Endodermal cell (in vitro differentiated cells): ENCODE results near the gene AK9. TPM values are rescaled to one million over a fixed set of nuclear protein-coding genes. Genes with fewer than 3 reads are reported as not detected.

Source experiments
- DNase-seq: peaks from one replicate; pipeline ENCODE4 v3.0.0-alpha.2; 2017
- H3K27ac ChIP-seq: 2 replicates; pipeline ENCODE4 v1.5.1; 2013; ENCODE audit warnings: mild to moderate bottlenecking, low read depth, low read length, moderate library complexity
- H3K27me3 ChIP-seq: 2 replicates; pipeline ENCODE4 v1.6.1; 2013; ENCODE audit warnings: mild to moderate bottlenecking, low read length, moderate library complexity; ENCODE audit not compliant: insufficient read depth, control insufficient read depth, poor library complexity, severe bottlenecking
- H3K36me3 ChIP-seq: 2 replicates; pipeline ENCODE4 v1.7.0; 2013; ENCODE audit warnings: mild to moderate bottlenecking, low read length, moderate library complexity; ENCODE audit not compliant: control insufficient read depth, insufficient read depth
- H3K4me1 ChIP-seq: one replicate; pipeline ENCODE4 v1.7.0; 2013; ENCODE audit warnings: low read length; ENCODE audit not compliant: control insufficient read depth, insufficient read depth
- H3K4me3 ChIP-seq: 2 replicates; pipeline ENCODE4 v1.5.1; 2013; ENCODE audit warnings: mild to moderate bottlenecking, low read length, moderate library complexity
- H3K9ac ChIP-seq: 2 replicates; pipeline ENCODE4 v1.6.1; 2013; ENCODE audit warnings: mild to moderate bottlenecking, low read length, moderate library complexity; ENCODE audit not compliant: poor library complexity, severe bottlenecking; ENCODE audit errors: extremely low read depth
- H3K9me3 ChIP-seq: 2 replicates; pipeline ENCODE4 v1.6.1; 2013; ENCODE audit warnings: mild to moderate bottlenecking, low read length, moderate library complexity; ENCODE audit not compliant: control insufficient read depth
- H3K27ac Mint-ChIP-seq: 2 replicates; pipeline ENCODE4 v1.8.0; 2020; ENCODE audit warnings: mixed read lengths
- H3K27me3 Mint-ChIP-seq: 2 replicates; pipeline ENCODE4 v1.8.0; 2021; ENCODE audit warnings: mild to moderate bottlenecking, mixed read lengths; ENCODE audit not compliant: insufficient read depth
- H3K36me3 Mint-ChIP-seq: 2 replicates; pipeline ENCODE4 v1.8.0; 2020; ENCODE audit warnings: low read depth, mixed read lengths
- H3K4me1 Mint-ChIP-seq: 2 replicates; pipeline ENCODE4 v1.8.0; 2020; ENCODE audit warnings: mixed read lengths
- H3K4me3 Mint-ChIP-seq: 2 replicates; pipeline ENCODE4 v1.8.0; 2020; ENCODE audit warnings: mild to moderate bottlenecking, moderate library complexity, mixed read lengths
- H3K9me3 Mint-ChIP-seq: 2 replicates; pipeline ENCODE4 v1.8.0; 2020; ENCODE audit warnings: mild to moderate bottlenecking, mixed read lengths
- CTCF ChIP-seq: fragments of 200-600 bp; sonication (generic); conservative IDR thresholded peaks from 2 replicates; pipeline ENCODE4 v1.5.0; 2021; ENCODE audit warnings: antibody characterized with exemption, mild to moderate bottlenecking
- WGBS, 2 experiments: methylation state at CpG; one replicate each; pipeline versions ENCODE4 v1.1.5 to v1.1.7; 2013; ENCODE audit warnings: missing lambda C conversion rate in 2 of 2, mixed read lengths in 1 of 2; ENCODE audit not compliant: insufficient coverage in 1 of 2, insufficient read length in 1 of 2; 5-methylcytosine and 5-hydroxymethylcytosine counted together
- total RNA-seq, 2 donors: library from RNA; stranded (reverse); fragmentation: NEBNext Ultra II Directional in 1 of 2; extraction: Animal tissue kit (Norgen Biotek cat#: 25700) in 1 of 2; gene quantifications; 2 replicates in 1 of 2; 3 replicates in 1 of 2; pipeline ENCODE4 v1.2.1, GENCODE V29; 2021

Gene AK9
- total RNA-seq, 2 donors from 2014 or later = 1.8 to 2.7 TPM

DNA sequence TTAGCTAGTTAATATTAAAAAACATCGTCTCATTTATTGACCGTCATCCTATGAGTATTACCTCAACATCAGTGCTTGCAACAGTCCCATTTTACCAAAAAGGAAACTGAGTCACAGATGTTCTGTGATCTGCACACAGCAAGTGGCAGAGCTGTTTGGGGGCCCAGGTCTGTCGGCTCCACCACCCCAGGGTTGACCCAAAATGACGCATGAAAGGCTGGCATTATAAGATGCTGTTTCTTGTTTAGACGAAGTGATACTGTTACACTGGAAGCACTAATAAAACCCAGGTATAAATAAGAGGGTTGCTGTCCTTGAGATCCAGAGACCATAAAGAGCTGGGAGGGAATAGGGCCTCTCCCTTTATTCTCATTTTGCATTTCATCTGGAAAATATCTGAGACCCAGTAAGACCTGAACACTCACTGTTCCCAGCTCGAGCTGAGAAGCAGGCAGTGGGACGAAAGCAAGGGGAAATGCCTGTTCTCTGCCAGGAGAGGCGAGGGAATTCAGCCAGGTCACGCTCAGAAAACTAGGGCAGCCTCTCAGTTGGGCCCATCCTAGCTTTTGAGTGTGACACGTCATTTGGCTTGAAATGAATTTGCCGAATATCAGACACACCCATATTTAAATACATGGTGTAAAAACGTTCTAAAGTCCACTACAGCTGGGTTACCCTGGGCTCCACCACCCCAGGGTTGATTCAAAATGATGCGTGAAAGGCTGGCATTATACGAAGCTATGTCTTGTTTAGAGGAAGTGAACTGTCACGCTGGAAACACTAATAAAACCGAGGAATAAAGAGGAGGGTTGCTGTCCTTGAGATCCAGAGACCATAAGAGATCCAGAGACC lies 234.1 kb downstream of the AK9 start:
- Mint-ChIP-seq H3K4me1 (peaks cover 33% of the 10 kb centered on the region), H3K9me3 (peaks cover 2% of the 10 kb centered on the region), H3K27me3 (peaks cover 43% of the 10 kb centered on the region), H3K27ac (no peak overlapping the region), H3K4me3 (peak overlapping the region; percentile 79), H3K36me3 (peaks cover 11% of the 10 kb centered on the region)
- Histone ChIP-seq H3K9ac (no peak overlapping the region), H3K27ac (no peak overlapping the region), H3K4me3 (peak overlapping the region; percentile 77), H3K4me1 (peaks cover 9% of the 10 kb centered on the region), H3K27me3 (peaks cover 32% of the 10 kb centered on the region), H3K9me3 (peaks cover 4% of the 10 kb centered on the region), H3K36me3 (peaks cover 7% of the 10 kb centered on the region)
- TF ChIP-seq CTCF = no peak
- WGBS, 2 experiments = 86 to 87% methylated on average over 12 to 16 of the region's 16 CpGs
- DNase-seq = no peak

DNA sequence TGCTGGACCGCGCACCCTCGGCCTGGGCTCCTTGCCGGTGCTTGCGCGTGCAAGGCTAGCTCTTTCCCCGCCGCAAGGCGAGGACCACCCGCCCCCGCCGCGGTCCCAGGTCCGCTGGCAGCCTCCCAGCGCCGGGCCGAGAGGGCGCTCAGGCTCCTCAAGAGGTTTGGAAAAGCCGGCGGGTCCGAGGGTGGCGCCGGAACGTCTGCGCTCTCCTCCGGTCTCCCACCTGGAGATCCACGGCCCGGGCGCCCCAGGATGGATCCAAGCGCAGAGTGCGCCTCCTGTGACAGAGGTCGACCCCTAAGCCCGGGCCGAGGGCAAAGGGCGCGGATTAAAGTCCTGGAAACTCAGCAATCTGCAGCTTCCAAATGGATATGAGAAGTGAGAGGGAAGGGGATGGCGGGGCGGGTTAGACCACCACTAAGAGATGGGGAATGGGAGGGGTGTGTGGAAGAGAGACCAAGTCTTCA lies 234.9 kb downstream of the AK9 start:
- Mint-ChIP-seq H3K36me3 (peaks cover 5% of the 10 kb centered on the region), H3K9me3 (peaks cover 2% of the 10 kb centered on the region), H3K4me3 (peak overlapping the region; percentile 79), H3K4me1 (peaks cover 33% of the 10 kb centered on the region), H3K27me3 (peaks cover 40% of the 10 kb centered on the region), H3K27ac (no peak overlapping the region)
- H3K27ac ChIP-seq = peak overlapping the region; percentile 38
- peak; percentile 41 for TF ChIP-seq CTCF
- H3K9me3 ChIP-seq = peaks cover 2% of the 10 kb centered on the region
- peaks cover under 1% of the 10 kb centered on the region for H3K36me3 ChIP-seq
- peak; percentile 84 for DNase-seq
- peak overlapping the region; percentile 77 for H3K4me3 ChIP-seq
- peaks cover 9% of the 10 kb centered on the region for H3K4me1 ChIP-seq
- H3K9ac ChIP-seq = no peak overlapping the region
- 4 to 9% methylated on average over 16 to 38 of the region's 38 CpGs for WGBS, 2 experiments
- peaks cover 32% of the 10 kb centered on the region for H3K27me3 ChIP-seq

DNA sequence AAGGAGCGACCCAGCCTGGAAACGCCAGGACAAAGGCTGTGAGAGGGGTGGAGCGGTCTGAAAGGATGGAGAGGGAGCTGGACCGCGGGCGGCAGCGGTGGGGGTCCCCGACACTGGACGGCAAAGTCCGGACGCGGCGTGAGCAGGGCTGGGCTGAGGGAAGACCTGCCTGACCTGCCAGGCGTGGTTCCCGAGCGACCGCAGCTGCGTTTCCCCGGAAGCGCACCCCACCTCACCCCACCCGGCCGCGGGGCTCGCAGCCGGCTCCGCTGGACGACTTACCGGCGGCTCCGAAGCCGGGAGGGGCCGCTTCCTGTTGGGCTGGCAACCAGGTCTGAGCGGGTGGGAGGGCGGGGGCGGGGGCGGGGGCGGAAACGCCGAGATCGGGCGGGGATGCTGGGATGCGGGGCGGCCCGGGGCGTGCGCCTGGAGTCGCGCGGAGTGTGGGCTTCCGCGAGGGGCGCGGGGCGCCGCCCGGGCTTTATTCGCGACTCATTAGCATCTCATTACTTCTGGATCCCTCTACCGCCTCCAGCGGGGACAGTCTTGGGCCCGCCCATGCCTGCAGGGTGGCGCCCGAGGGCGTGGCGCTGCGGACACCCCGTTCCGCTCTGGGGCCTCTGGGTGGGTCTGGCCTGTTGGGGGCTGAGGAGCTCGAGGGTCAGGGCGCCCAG lies 235.4 kb downstream of the AK9 start, which contains the start of gene MICAL1:
MICAL1 (minus strand) TSS at position 336 of the 674 bp plus-strand sequence. CDS start 1,576 bp downstream, outside the sequence.
- H3K27me3 ChIP-seq = peaks cover 32% of the 10 kb centered on the region
- H3K9me3 Mint-ChIP-seq = no peaks in the 10 kb centered on the region
- peak; percentile 89 for DNase-seq
- H3K27me3 Mint-ChIP-seq = peaks cover 40% of the 10 kb centered on the region
- peak within 1 kb of the TSS; percentile 80 for H3K4me3 ChIP-seq
- peaks cover 33% of the 10 kb centered on the region for H3K4me1 Mint-ChIP-seq
- H3K9ac ChIP-seq = peak within 1 kb of the TSS; percentile 20
- H3K36me3 Mint-ChIP-seq = peaks cover 1% of the 10 kb centered on the region
- H3K4me3 Mint-ChIP-seq = peak within 1 kb of the TSS; percentile 79
- H3K27ac Mint-ChIP-seq = no peak within 1 kb of the TSS
- no peaks in the 10 kb centered on the region for H3K36me3 ChIP-seq
- no peaks in the 10 kb centered on the region for H3K9me3 ChIP-seq
- WGBS, 2 experiments = 0% methylated on average over 8 to 70 of the region's 70 CpGs
- H3K4me1 ChIP-seq = peaks cover 9% of the 10 kb centered on the region
- TF ChIP-seq CTCF = peak; percentile 54
- H3K27ac ChIP-seq = peak within 1 kb of the TSS; percentile 78
